Anterior cingulate cortex (tissue), 58 donors: Measurements from ENCODE around the gene GRB10.

Experiments used
- DNase-seq, 58 donors: peaks; one replicate each; lab custom pipeline; 2025; lab: John Stamatoyannopoulos, UW

Gene GRB10

DNA sequence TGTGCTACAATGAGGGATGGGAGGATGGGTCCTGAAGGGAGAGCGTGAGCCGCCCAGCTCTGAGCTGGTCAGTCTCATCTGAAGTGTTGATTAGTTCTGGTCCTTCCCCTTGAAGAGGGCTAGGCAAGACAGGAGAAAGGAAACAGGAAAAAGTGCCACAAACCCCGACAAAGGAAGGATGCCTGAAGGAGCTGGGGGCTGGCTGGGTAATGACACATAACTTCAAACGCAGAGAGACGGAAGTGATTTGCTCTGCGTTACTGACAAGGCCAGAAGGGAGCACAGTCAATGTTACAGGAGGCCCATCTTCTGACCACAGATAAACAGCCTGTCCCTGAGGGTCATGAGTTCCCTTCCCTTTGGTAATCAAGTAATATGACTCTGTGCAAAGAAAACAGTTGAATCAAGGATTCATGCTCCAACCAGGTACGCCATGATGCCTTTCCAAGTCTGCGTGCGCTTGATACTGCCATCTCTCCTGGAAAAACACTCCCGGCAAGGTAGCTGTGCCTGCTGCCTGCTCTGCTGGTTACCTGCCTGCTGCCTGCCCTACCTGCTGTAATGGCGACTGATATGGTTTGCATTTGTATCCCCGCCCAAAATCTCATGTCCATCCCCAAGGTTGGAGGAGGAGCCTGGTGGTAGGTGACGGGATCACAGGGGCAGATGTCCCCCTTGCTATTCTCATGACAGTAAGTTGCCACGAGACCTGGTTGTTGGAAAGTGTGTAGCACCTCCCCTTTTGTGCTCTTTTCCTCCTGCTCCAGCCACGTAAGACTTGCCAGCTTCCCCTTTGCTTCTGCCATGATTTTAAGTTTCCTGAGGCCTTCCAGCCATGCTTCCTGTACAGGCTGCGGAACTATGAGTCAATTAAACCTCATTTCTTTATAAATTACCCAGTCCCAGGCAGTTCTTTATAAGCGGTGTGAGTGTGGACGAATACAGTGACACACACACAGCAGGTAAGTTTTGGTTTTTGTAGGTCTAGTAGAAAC is 57.9 kb downstream of the GRB10 start:
- DNase-seq = no peak

DNA sequence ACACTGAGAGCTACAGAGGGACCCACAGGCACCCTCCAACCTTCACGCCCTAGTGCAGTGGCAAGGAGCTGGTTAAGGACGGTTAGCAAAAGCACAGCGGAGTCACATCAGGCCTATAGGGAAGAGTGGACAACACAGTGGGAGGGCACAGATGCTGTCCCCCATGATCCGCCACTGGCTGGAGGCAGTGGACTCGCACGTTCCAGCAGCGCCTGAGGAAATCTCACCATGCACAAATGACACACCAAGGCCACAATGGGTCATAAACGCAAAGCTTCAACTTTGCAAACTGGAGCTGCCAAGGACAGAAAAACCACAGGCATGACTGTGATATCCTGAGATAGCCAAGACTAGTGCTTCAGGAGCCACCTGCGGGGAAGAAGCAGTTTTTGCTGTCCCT is 58.8 kb downstream of the GRB10 start:
- DNase-seq = no peak

- no peak for DNase-seq
Observed at GRCh38 chr7:50723173-50723572, 59.5 kb downstream of the GRB10 start.

- no peak for DNase-seq
Observed at GRCh38 chr7:50721661-50722259, 60.9 kb downstream of the GRB10 start.

DNA sequence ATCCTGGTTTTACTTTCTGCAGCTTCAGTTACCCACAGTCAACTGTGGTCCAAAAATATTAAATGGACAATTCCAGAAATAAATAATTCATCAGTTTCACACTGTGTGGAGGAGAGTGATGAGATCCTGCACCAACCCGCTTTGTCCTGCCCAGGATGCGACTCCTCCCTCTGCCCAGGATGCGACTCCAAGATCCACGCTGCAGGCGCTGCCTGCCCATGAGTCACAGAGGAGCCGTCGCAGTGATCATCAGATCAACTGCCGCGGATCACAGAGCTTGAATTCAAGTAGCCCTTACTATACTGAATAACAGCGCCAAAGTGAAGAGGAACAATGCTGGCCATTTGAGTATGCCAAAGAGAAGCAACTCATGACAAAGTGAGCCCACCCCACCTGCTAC is 61.5 kb downstream of the GRB10 start:
- DNase-seq = no peak

- DNase-seq = no peak
Observed at GRCh38 chr7:50720295-50720694, 62.4 kb downstream of the GRB10 start.

DNA sequence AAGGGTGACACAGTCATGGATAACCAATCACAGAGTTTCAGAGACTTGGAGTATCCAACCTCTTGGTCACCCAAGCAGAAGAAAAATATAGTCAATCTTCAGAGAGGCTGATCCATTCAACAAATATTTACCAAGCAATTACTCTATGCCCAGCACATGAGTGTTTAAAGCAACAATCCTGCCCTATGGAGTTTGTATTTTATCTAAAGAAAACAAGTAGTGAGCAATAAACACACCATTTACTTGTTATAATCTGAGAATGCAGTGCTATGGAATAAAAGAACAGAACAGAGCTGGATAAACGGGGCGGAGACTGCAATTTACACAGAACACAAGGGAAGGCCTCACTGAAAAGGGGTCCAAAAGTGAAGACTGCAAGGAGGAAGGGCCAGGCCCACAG is 63.8 kb downstream of the GRB10 start:
- no peak for DNase-seq

GRCh38 chr7:50718311-50718710 is 64.4 kb downstream of the GRB10 start:
- no peak for DNase-seq

- no peak for DNase-seq
Observed at GRCh38 chr7:50717181-50717580, 65.5 kb downstream of the GRB10 start.

- no peak for DNase-seq
Observed at GRCh38 chr7:50714857-50715256, 67.8 kb downstream of the GRB10 start.

GRCh38 chr7:50713123-50713965 is 69.4 kb downstream of the GRB10 start:
- no peak for DNase-seq

DNA sequence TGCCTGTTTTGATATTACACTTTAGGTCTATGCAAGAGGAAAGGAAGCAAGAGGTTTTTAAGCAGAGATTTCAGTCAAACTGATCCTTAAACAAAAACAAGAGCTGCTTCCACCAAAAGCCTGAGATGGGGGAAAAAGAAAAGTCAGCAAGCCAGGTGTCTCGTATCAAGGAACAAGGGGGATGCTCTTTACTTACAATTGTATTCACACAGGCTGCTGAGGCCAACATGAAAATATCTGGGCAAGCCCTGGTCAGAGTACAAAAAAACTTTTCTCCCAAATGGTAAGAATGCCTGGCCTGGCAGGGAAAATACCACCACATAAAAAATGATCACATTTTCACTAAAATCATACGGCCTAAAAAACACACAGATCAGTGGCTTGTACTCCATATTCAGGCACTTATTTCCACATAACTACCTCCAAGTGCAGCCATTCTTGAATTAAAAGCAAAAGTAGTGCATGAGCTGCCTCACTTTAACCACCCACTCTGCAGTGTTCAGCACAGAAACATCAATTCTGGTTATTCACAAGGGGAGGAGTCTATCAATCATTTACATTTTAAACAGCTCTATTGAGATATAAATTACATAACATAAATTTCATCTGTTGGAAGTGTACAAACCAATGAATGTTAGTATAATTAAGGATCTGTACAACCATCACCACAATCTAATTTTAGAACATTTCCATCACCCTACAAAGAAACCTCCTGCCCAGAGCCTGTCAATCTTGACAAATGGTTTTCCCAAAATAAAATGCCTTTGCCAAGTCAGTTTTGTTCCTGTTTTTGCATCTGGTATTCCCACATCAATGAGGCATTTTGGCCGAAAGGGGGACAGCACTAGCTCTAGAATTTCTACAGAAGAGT is 70.2 kb downstream of the GRB10 start:
- peak in 1 of 58 donors; percentile 17 for DNase-seq

- no peak for DNase-seq
Observed at GRCh38 chr7:50711271-50712175, 71.2 kb downstream of the GRB10 start.

DNA sequence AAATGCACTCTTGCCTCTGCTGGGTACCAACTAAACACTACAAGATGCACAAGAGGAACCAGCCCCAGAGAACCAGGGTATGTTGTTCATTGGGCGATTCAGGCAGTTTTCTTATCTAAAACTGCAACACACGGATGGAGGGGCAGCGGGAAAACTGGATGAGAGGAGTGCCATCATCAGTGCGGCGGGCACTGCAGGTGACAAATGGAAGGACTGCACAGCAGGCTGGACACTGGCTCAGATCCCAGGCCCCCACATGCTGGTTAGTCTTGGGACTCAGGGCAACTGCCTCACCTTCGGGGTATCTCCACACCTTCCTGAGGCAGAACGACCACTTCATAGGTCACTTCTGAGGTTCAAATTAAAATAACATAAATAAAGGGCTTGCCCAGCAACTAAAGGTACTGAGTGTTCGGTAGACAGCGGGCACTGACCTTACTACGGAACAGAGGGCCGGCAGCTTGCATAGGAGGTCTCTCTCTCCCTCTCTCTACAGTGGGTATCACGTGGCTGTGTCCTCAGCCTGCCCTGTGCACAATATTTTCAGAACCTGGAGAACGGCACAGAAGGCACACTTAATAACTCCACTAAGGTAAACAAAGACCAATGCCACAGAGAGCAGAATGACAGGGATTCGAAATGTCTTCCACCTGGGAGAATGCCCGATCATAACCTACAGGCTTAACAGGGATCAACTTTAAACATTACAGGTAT is 72.1 kb downstream of the GRB10 start:
- DNase-seq = no peak

- DNase-seq = no peak
Observed at GRCh38 chr7:50709151-50709550, 73.5 kb downstream of the GRB10 start.

DNA sequence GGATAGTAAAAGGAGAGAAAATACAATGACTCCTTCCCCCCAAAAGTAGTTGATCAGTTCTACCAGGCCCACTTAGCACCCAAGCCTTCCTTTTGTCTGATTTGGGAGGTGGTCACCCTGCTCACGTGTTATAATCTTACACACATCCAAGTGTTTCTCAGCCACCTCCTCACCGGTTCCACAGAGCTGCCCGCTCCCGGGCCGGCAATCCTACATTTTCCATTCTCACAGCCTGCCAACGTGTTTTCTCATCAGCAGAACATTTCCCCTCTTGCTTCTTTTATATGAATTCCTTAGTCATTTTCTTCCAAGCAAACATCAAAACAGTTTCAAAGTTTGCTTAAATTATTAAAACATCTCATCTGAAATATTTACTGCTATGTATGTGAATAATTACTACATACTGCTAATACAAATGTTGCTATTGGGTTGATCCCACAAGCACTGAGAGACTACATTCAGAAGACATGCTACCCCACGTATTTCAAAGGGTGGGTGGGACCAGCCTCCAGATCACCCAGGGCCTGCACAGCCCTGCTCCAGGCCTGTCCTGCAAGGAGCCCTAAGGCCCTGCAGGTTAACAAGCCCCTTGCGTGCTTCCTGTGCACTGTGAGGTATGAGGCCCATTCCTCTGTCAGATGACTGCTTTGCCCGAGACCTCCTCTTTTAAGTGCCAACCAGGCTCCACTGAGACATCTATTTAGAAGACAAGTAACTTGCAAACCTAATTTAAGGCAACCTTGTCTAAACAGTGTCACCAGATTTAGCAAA is 75.3 kb downstream of the GRB10 start:
- no peak for DNase-seq

GRCh38 chr7:50706469-50706937 is 76.2 kb downstream of the GRB10 start:
- no peak for DNase-seq
